Cardiac fibroblast (primary cell): ENCODE data around the gene KCNH4.

Source experiments
- DNase-seq, 2 donors: peaks; one replicate each; pipeline versions ENCODE4 v3.0.0 to v3.0.0-alpha.2; 2010; ENCODE audit warnings: low read depth in 2 of 2
- H3K4me3 ChIP-seq, 2 donors: replicated peaks in 1 of 2; 1 replicate in 1 of 2; 2 replicates in 1 of 2; pipeline ENCODE4 v1.5.1; 2011; ENCODE audit warnings: low read depth in 2 of 2, low read length in 2 of 2, mild to moderate bottlenecking in 2 of 2, moderate library complexity in 1 of 2
- TF ChIP-seq, protein P1 (sequence below): IDR thresholded peaks from one replicate; pipeline ENCODE4 v1.5.1; 2011; ENCODE audit warnings: low read depth, mild to moderate bottlenecking, low read length, inconsistent platforms

KCNH4 gene

DNA sequence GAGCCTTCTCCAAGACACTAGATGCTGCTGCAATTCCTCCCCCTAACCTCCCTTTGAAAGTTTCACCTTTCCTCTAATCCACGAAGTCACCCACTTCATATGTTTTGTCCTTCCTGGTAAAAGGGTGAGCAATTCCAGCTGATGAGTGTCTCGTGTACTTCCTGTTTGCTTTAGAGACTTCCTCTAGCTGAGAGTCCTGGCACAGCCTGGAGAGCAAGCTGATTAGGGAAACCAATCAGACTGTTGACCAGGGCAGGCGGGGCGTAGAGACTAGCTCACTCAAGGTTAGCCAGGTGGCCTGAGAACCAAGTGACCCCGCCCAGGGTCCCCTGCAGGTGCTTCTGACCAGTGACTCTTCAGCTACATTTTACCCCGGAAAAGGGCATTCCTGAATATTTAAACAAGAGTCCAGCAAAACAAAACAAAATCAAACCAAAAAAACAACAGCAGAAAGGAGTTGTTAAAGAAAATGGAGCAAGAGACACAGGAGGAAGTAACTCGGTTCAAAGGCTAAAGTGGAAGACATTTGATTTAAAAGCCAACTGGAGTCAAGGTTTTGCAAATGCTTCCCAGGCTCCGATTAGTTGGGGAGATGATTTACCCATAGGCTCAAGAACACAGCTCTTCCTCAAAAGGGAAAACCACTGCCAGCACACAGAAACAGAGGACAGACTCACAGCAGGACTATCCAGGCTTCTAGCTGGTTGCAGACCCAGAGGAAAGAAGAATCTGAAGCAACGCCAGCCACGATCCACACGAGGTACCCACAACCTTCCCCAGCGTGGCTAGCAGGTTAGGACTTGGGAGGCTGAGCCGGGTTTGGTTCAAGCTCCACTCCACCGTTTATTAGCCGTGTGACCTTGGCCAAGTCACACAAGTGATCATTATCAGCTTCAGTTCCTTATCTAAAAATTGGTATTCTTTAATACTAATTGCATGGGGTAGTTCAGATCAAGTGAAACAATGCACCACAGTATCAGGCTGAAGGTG, 45.0 kb downstream of the KCNH4 start:
- TF ChIP-seq, protein P1, sequence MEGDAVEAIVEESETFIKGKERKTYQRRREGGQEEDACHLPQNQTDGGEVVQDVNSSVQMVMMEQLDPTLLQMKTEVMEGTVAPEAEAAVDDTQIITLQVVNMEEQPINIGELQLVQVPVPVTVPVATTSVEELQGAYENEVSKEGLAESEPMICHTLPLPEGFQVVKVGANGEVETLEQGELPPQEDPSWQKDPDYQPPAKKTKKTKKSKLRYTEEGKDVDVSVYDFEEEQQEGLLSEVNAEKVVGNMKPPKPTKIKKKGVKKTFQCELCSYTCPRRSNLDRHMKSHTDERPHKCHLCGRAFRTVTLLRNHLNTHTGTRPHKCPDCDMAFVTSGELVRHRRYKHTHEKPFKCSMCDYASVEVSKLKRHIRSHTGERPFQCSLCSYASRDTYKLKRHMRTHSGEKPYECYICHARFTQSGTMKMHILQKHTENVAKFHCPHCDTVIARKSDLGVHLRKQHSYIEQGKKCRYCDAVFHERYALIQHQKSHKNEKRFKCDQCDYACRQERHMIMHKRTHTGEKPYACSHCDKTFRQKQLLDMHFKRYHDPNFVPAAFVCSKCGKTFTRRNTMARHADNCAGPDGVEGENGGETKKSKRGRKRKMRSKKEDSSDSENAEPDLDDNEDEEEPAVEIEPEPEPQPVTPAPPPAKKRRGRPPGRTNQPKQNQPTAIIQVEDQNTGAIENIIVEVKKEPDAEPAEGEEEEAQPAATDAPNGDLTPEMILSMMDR, result no peak
- peak; percentile 82 to 83 for DNase-seq
- H3K4me3 ChIP-seq, result no peak overlapping the region

DNA sequence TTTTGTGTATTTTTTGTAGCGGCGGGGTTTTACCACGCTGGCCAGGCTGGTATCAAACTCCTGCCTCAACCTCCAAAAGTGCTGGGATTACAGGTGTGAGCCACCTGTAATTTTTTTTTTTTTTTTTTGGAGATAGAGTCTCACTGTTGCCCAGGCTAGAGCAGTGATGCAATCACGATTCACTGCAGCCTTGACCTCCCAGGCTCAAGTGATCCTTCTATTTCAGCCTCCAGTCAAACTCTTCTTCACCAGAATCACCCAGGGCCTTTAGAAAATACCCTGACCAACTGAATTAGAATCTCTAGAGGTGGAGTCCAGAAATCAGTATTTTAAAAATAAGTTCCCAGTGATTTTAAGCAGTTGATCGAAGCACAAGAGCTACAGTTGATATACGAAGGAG, 45.8 kb downstream of the KCNH4 start:
- DNase-seq, result no peak
- H3K4me3 ChIP-seq, result no peak overlapping the region
- TF ChIP-seq, protein P1, result no peak

DNA sequence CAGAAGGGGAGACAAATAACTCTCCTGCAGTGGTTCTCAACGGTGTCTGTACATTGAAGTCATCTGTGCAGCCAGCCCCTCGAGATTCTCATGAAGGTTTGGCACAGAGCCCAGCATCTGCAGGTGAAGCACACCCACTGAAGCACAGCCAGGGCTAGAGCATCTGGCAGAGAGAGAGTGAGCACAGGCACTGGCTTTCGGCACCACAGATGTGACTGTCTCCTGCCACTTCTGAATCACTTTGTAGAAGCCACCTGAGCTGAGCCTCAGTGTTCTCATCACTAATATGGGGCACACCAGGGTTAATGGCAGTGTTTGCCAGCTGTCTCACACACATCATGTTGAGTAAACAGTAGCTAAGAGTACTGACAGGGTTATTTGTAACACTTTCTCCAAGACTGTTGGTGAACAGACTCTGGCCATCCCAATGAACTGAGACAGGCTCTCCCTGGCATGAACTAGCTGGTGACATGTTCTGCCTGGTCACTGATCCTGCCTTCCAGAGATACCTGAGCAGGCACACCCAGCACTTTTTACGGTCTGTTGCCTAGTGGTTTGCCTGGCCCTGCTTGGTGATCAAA, 47.4 kb downstream of the KCNH4 start:
- H3K4me3 ChIP-seq, result no peak overlapping the region
- no peak for DNase-seq
- TF ChIP-seq, protein P1, result no peak

DNA sequence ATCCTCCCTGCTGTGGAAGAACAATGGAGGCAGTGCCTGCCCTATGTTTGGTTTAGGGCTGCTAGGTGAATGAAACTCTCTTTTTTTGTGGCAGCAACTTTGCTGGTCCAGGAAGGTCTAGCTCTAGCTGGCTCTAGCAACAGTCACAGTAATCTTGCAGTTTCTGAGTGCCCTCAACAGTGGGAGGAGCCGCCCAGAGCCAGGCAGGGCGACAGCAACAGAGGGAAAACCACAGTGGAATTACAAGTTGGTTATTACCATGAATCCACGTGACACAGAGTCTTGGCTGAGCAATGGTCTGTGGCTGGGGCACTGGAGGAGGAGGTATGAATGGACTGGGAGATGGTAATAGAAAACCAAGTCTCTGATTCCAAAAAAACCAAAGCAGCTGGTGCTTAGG, 48.0 kb downstream of the KCNH4 start:
- TF ChIP-seq, protein P1, result no peak
- no peak overlapping the region for H3K4me3 ChIP-seq
- peak; percentile 70 to 73 for DNase-seq

DNA sequence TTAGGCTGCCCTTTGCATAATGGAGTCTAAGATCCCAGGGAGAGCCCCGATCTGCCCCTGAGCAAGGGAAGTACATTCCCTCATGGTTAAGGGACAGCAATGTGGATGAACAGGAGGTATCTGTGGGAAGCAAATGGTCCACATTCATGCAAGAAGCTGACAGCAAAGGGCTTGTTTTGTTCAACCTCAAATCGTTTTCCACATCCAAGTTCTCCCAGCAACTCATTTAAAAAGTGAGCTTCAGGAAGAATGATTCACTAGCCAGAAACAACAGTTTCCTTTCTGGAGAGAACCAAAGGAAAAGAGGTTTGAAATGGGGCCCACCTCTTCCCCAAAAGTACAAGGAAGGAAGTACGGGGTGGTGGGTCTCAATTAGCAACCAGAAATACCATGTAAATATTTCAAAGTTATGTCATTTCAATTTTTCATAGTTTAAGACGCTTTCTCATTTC, 48.9 kb downstream of the KCNH4 start:
- no peak overlapping the region for H3K4me3 ChIP-seq
- TF ChIP-seq, protein P1, result no peak
- peak; percentile 39 to 60 for DNase-seq

DNA sequence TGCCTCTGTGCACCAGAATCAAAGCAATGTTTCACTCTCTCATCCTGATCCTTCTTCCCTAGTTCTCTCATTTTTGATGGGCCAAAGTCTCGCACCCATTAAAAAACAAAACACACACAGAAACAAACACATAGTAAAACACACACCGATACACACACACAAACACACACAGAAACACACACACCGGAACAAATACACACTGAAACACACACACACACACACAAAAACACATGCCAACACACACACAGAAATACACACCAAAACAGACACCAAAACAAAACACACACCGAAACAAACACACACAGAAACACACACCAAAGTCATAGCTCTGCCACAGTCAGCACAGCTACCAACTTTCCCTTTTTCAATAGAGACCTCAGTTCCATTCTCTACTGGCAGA, 49.7 kb downstream of the KCNH4 start:
- TF ChIP-seq, protein P1, result no peak
- H3K4me3 ChIP-seq, result no peak overlapping the region
- no peak for DNase-seq
